Liver (tissue), 9 donors: ENCODE results near the gene GPR152. TPM values are rescaled to one million over a fixed set of nuclear protein-coding genes. Genes with fewer than 3 reads are reported as not detected.

Experiments used
- DNase-seq: peaks from one replicate; pipeline ENCODE4 v3.0.0-alpha.2; 2017; ENCODE audit warnings: low spot score
- H3K27ac ChIP-seq, 2 donors: one replicate each; pipeline ENCODE4 v1.7.0; 2013; ENCODE audit warnings: inconsistent platforms in 2 of 2, low read length in 2 of 2, control low read depth in 1 of 2, low read depth in 1 of 2, mild to moderate bottlenecking in 1 of 2
- H3K27me3 ChIP-seq, 4 donors: one replicate each; pipeline versions ENCODE4 v1.6.1 to v1.7.0; 2013; ENCODE audit warnings: low read length in 3 of 4, inconsistent platforms in 1 of 4, mild to moderate bottlenecking in 1 of 4, moderate library complexity in 1 of 4; ENCODE audit not compliant: control insufficient read depth in 4 of 4, insufficient read depth in 4 of 4
- H3K36me3 ChIP-seq, 4 donors: one replicate each; pipeline versions ENCODE4 v1.6.1 to v1.7.0; 2013; ENCODE audit warnings: low read length in 3 of 4, mild to moderate bottlenecking in 3 of 4, low read depth in 1 of 4, moderate library complexity in 1 of 4; ENCODE audit not compliant: control insufficient read depth in 4 of 4, insufficient read depth in 3 of 4
- H3K4me1 ChIP-seq, 4 donors: one replicate each; pipeline versions ENCODE4 v1.6.1 to v1.7.0; 2013; ENCODE audit warnings: low read length in 3 of 4, mild to moderate bottlenecking in 3 of 4, moderate library complexity in 1 of 4; ENCODE audit not compliant: control insufficient read depth in 4 of 4, insufficient read depth in 4 of 4
- H3K4me3 ChIP-seq, 3 donors: one replicate each; pipeline versions ENCODE4 v1.6.1 to v1.7.0; 2013; ENCODE audit warnings: low read length in 3 of 3, control low read depth in 1 of 3, low read depth in 1 of 3, mild to moderate bottlenecking in 1 of 3
- H3K9ac ChIP-seq, 2 donors: one replicate each; pipeline ENCODE4 v1.7.0; 2013; ENCODE audit warnings: low read length in 2 of 2, mild to moderate bottlenecking in 2 of 2, moderate library complexity in 2 of 2, control low read depth in 1 of 2, low read depth in 1 of 2
- H3K9me3 ChIP-seq, 4 donors: one replicate each; pipeline versions ENCODE4 v1.6.1 to v1.7.0; 2013; ENCODE audit warnings: low read length in 3 of 4; ENCODE audit not compliant: control insufficient read depth in 4 of 4
- EGR1 ChIP-seq, 2 donors: IDR thresholded peaks; 2 replicates each; pipeline ENCODE4 v1.6.1; 2016 to 2018; ENCODE audit warnings: antibody characterized with exemption in 2 of 2, low read depth in 2 of 2
- FOXA1 ChIP-seq: IDR thresholded peaks from 2 replicates; pipeline ENCODE4 v1.6.1; 2016; ENCODE audit warnings: antibody characterized with exemption
- FOXA2 ChIP-seq: IDR thresholded peaks from 2 replicates; pipeline ENCODE4 v1.6.1; 2016; ENCODE audit warnings: antibody characterized with exemption
- GABPA ChIP-seq, 2 donors: IDR thresholded peaks in 1 of 2; conservative IDR thresholded peaks in 1 of 2; 2 replicates each; pipeline ENCODE4 v1.6.1; 2016; ENCODE audit warnings: antibody characterized with exemption in 2 of 2, mild to moderate bottlenecking in 1 of 2, moderate library complexity in 1 of 2
- HNF4A ChIP-seq, 2 donors: conservative IDR thresholded peaks; 2 replicates each; pipeline ENCODE4 v1.6.1; 2016; ENCODE audit warnings: antibody characterized with exemption in 2 of 2, mild to moderate bottlenecking in 2 of 2
- HNF4G ChIP-seq: IDR thresholded peaks from 2 replicates; pipeline ENCODE4 v1.6.1; 2016; ENCODE audit warnings: antibody characterized with exemption
- JUND ChIP-seq, 2 donors: IDR thresholded peaks; 2 replicates each; pipeline ENCODE4 v1.6.1; 2016; ENCODE audit warnings: antibody characterized with exemption in 2 of 2
- RXRA ChIP-seq, 2 donors: IDR thresholded peaks; 2 replicates each; pipeline ENCODE4 v1.6.1; 2017 to 2018; ENCODE audit warnings: antibody characterized with exemption in 2 of 2, mild to moderate bottlenecking in 1 of 2
- SP1 ChIP-seq: IDR thresholded peaks from 2 replicates; pipeline ENCODE4 v1.6.1; 2018; ENCODE audit warnings: antibody characterized with exemption, mild to moderate bottlenecking
- TAF1 ChIP-seq: conservative IDR thresholded peaks from 2 replicates; pipeline ENCODE4 v1.6.1; 2016; ENCODE audit warnings: antibody characterized with exemption, mild to moderate bottlenecking
- ZBTB33 ChIP-seq: IDR thresholded peaks from 2 replicates; pipeline ENCODE4 v1.6.1; 2016; ENCODE audit warnings: antibody characterized with exemption
- WGBS: extraction: QIAGEN DNeasy Blood & Tissue Kit; methylation state at CpG from one replicate; pipeline ENCODE4 v1.1.7; 2013; 5-methylcytosine and 5-hydroxymethylcytosine counted together
- polyA plus RNA-seq, 2 donors: library from polyadenylated mRNA; stranded (reverse) in 1 of 2; unstranded in 1 of 2; fragments of 200-250 nt in 1 of 2; fragments of >200 nt in 1 of 2; fragmentation: Nextera tagmentation in 1 of 2; extraction: Ambion mirVana in 1 of 2; gene quantifications; one replicate each; pipeline versions ENCODE4 v1.2.1 to v1.2.3, GENCODE V29; 2013 to 2015
- total RNA-seq, 2 donors: library from RNA; depleted of rRNA; stranded (reverse); fragments of >200 nt; gene quantifications; one replicate each; pipeline ENCODE4 v1.2.3, GENCODE V29; 2014
- TF ChIP-seq, protein P1 (sequence below): IDR thresholded peaks from 2 replicates; pipeline ENCODE4 v1.6.1; 2016; ENCODE audit warnings: antibody characterized with exemption, mild to moderate bottlenecking
- TF ChIP-seq, protein P2 (sequence below): IDR thresholded peaks from 2 replicates; pipeline ENCODE4 v1.6.1; 2016; ENCODE audit warnings: antibody characterized with exemption
- TF ChIP-seq, protein P3 (sequence below): IDR thresholded peaks from 2 replicates; pipeline ENCODE4 v1.6.1; 2016; ENCODE audit warnings: antibody characterized with exemption
- donor health status: healthy.
- donor health status: healthy.
- donor health status: healthy.
- donor health status: healthy.
- donor health status: healthy.

The GPR152 gene
- total and polyA plus RNA-seq, 4 donors, result not detected

- no peaks in the 10 kb centered on the region for H3K9me3 ChIP-seq
- H3K4me3 ChIP-seq, result no peak overlapping the region
- H3K9ac ChIP-seq, result no peak overlapping the region
- no peaks in the 10 kb centered on the region for H3K36me3 ChIP-seq
- H3K4me1 ChIP-seq, result peaks cover 0 to 3% (median 0%) of the 10 kb centered on the region in 4 donors
- no peak for DNase-seq
- TF ChIP-seq, protein P1, sequence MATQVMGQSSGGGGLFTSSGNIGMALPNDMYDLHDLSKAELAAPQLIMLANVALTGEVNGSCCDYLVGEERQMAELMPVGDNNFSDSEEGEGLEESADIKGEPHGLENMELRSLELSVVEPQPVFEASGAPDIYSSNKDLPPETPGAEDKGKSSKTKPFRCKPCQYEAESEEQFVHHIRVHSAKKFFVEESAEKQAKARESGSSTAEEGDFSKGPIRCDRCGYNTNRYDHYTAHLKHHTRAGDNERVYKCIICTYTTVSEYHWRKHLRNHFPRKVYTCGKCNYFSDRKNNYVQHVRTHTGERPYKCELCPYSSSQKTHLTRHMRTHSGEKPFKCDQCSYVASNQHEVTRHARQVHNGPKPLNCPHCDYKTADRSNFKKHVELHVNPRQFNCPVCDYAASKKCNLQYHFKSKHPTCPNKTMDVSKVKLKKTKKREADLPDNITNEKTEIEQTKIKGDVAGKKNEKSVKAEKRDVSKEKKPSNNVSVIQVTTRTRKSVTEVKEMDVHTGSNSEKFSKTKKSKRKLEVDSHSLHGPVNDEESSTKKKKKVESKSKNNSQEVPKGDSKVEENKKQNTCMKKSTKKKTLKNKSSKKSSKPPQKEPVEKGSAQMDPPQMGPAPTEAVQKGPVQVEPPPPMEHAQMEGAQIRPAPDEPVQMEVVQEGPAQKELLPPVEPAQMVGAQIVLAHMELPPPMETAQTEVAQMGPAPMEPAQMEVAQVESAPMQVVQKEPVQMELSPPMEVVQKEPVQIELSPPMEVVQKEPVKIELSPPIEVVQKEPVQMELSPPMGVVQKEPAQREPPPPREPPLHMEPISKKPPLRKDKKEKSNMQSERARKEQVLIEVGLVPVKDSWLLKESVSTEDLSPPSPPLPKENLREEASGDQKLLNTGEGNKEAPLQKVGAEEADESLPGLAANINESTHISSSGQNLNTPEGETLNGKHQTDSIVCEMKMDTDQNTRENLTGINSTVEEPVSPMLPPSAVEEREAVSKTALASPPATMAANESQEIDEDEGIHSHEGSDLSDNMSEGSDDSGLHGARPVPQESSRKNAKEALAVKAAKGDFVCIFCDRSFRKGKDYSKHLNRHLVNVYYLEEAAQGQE, result no peak
- TF ChIP-seq RXRA (IDR thresholded peaks at IDR 0.05), result no peak
- no peak for TF ChIP-seq GABPA (IDR thresholded peaks at IDR 0.05 in 1 of 2, conservative IDR thresholded peaks at IDR 0.05 in 1 of 2)
- TF ChIP-seq EGR1 (IDR thresholded peaks at IDR 0.05; ENCODE audit: low read depth in 2 of 2), result no peak
- no peak for TF ChIP-seq HNF4A (conservative IDR thresholded peaks at IDR 0.05)
- no peak for TF ChIP-seq HNF4G
- TF ChIP-seq JUND (IDR thresholded peaks at IDR 0.05), result no peak
- TF ChIP-seq FOXA1, result no peak
- no peaks in the 10 kb centered on the region for H3K27me3 ChIP-seq
- H3K27ac ChIP-seq, result no peak overlapping the region
- 68% methylated on average over 18 of the region's 18 CpGs for WGBS
Measured at GRCh38 chr11:67408437-67409200, 43.9 kb downstream of the GPR152 start.

- DNase-seq, result no peak
- no peaks in the 10 kb centered on the region for H3K36me3 ChIP-seq
- peaks cover 0 to 3% (median 2%) of the 10 kb centered on the region in 4 donors for H3K4me1 ChIP-seq
- H3K9me3 ChIP-seq, result no peaks in the 10 kb centered on the region
- TF ChIP-seq GABPA (IDR thresholded peaks at IDR 0.05 in 1 of 2, conservative IDR thresholded peaks at IDR 0.05 in 1 of 2) (no peak), EGR1 (IDR thresholded peaks at IDR 0.05; ENCODE audit: low read depth in 2 of 2) (no peak), TAF1 (no peak), HNF4A (conservative IDR thresholded peaks at IDR 0.05) (no peak), SP1 (no peak), ZBTB33 (no peak), FOXA2 (no peak)
- TF ChIP-seq, protein P2, sequence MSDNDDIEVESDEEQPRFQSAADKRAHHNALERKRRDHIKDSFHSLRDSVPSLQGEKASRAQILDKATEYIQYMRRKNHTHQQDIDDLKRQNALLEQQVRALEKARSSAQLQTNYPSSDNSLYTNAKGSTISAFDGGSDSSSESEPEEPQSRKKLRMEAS, result no peak
- TF ChIP-seq, protein P3, sequence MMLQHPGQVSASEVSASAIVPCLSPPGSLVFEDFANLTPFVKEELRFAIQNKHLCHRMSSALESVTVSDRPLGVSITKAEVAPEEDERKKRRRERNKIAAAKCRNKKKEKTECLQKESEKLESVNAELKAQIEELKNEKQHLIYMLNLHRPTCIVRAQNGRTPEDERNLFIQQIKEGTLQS, result no peak
- 67% methylated on average over 12 of the region's 12 CpGs for WGBS
- no peaks in the 10 kb centered on the region for H3K27me3 ChIP-seq
- H3K4me3 ChIP-seq, result no peak overlapping the region
- H3K9ac ChIP-seq, result no peak overlapping the region
- no peak overlapping the region for H3K27ac ChIP-seq
Measured at GRCh38 chr11:67407688-67408163, 44.8 kb downstream of the GPR152 start.
